GM12872 (cell line): ENCODE data around the gene GRIA3.

ENCODE experiments used
- TF ChIP-seq, protein P1 (sequence below): IDR thresholded peaks from 3 replicates; pipeline ENCODE4 v1.5.1; 2011; ENCODE audit warnings: low read depth, mild to moderate bottlenecking, low read length, moderate library complexity; ENCODE audit not compliant: insufficient read depth

Gene GRIA3

DNA sequence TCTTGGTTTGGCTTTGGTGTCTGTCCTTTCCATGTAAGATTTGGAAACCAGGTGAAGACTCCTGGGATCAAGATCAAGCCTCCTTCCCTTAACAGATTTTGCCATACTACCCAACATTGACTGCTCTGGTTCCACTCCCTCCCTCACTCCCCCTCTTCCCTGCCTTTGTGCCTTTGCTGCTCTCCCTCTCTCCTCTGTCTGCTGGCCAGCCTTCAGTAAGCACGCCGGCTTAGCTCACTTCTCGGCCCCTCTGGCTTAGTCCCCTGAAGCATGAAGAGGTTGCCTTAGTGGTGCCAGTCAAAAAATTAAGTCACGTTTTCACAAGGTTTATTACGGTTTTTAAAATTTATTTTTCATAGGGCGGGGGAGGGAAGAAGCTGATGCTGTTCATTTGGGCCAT, 6.0 kb downstream of the GRIA3 start:
- TF ChIP-seq, protein P1, sequence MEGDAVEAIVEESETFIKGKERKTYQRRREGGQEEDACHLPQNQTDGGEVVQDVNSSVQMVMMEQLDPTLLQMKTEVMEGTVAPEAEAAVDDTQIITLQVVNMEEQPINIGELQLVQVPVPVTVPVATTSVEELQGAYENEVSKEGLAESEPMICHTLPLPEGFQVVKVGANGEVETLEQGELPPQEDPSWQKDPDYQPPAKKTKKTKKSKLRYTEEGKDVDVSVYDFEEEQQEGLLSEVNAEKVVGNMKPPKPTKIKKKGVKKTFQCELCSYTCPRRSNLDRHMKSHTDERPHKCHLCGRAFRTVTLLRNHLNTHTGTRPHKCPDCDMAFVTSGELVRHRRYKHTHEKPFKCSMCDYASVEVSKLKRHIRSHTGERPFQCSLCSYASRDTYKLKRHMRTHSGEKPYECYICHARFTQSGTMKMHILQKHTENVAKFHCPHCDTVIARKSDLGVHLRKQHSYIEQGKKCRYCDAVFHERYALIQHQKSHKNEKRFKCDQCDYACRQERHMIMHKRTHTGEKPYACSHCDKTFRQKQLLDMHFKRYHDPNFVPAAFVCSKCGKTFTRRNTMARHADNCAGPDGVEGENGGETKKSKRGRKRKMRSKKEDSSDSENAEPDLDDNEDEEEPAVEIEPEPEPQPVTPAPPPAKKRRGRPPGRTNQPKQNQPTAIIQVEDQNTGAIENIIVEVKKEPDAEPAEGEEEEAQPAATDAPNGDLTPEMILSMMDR, result no peak

DNA sequence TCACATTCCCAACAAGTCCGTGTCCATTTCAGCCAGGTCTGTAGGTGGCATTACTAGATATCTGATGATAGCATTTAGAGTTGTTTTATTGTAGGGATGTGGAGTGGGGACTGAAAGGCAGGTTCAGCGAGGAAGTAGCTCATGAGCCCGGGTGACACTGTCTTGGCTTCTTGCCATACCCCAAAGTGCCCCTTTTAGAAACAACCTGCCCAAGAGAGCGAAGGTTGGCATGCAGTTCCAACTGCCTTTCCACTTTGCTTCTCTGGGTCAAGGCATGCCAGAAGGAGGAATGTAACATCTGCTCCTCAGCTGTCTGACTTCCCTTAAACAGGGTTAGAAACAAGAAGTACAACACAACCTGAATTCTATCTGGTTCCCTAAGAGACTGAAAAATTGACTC, 9.0 kb downstream of the GRIA3 start:
- TF ChIP-seq, protein P1, result no peak

DNA sequence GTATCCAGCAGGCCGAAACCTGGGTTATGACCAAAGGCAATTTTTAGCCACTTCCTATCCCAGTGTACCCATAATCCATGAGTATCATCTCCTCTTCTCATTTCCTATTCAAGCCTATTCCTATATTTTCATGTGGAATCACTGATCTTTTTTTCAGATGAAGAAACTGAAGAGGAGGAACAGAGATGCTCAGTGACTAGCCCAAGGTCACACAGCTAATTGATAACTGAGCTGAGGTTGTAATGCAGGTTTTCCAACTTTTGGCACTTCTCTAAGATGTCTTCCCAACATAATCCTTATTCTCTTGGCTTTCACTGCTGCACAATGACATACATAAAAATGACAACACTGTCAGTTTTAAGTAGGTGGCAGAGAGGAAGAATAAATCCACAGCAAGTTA, 15.3 kb downstream of the GRIA3 start:
- TF ChIP-seq, protein P1, result no peak

DNA sequence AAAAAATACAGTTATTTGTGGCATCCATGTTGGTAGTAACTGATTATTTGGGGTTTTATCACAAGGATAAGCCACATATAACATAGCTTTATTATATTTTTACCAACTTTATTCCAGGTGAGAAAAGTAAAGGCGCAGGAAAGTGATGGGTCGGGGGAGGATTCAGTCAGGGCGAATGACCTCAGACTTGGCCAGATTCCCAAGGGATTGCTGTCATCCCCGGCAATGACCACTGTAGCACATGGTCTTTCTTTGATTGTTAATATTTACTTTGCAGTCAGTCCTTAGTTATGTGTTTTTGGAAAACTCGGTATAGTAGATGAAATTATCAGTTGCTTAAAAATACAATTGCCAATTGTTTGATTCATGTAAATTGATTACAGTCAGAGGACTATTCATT, 17.6 kb downstream of the GRIA3 start:
- TF ChIP-seq, protein P1, result no peak

DNA sequence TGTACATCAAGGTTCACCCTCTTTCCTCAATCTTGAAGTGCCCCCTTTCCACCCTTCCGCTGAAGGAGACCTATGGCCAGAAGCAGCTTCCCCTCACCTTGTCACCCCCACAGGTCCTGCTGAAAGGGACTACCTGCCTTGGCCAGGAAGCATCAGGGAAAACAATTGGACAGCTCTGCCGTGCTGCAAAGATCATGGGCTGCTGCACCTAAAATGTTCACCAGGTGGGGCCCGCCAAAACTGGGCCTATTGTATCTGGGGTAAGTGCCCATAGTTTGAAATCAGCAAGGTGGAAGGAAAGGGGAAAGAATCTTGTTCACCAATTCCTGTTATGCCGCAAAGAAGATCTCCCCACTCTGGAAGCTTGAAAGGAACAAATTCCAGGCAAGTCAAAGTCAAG, 18.4 kb downstream of the GRIA3 start:
- TF ChIP-seq, protein P1, result no peak

DNA sequence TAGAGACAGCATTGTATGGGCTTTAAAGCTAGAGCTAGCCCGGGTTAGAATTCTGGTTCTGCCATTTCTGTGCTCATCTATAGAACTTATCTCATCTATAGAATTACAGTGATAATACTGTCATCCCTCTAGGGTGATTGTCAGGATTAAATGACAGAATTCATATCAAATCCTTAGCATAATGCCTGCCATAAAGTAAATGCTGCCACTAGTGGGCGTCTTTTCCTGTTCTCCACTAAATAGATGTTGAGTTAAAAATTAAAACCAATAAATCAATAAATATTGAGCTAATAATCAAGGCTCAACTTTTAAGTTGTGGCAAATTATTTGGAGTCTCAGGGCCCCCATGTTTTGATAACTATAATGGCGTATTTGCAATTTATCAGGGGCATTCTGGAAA, 19.7 kb downstream of the GRIA3 start:
- TF ChIP-seq, protein P1, result no peak

DNA sequence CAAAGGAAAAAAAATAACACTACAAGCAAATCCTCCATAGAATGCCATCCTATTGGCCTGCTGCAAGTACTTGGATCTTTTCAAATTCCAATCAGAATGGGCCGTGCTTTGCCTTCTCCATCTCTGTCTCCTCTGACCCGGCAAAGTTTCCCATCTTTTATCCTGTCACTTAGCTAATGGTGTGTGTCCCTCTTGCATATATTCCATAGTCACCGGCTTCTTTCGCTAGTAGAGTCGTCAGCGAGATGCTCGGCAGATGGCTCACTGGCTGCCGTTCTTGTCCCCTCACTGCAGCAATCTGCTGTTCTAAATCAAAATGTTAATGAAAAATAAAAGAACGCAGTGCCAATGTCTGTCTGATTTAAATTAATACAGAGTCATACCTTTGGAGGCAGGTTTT, 22.1 kb downstream of the GRIA3 start:
- TF ChIP-seq, protein P1, result no peak

DNA sequence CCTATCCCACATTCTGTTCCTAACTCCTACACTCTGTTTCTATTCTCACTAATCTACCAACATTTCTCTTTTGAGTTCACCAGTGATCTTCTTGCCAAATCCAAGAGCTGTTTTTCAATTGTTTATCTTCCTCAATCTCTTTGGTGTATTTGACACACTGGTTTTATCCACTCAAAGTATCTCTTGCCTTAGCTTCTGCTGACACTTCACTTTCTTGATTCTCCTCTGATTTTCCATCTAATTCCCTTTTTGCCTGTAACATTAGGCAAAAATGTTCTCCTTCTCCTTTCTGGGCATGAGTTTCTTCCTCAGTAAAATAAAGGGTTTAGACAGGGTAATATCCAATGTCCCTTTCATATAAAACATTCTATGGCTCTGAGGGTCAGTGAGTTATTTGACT, 26.2 kb downstream of the GRIA3 start:
- TF ChIP-seq, protein P1, result no peak
